Type B pancreatic cell (in vitro differentiated cells): ENCODE data around the gene ATP7B. TPM values are rescaled to one million over a fixed set of nuclear protein-coding genes. Genes with fewer than 3 reads are reported as not detected.

Experiments
- DNase-seq: peaks from one replicate; pipeline ENCODE4 v3.0.0; 2021; ENCODE audit warnings: mixed read lengths; ENCODE audit not compliant: unreplicated experiment; ENCODE audit errors: extremely low spot score
- H3K27ac Mint-ChIP-seq: 2 replicates; pipeline ENCODE4 v1.8.0; 2021; ENCODE audit warnings: mild to moderate bottlenecking, mixed read lengths
- H3K27me3 Mint-ChIP-seq: 2 replicates; pipeline ENCODE4 v1.8.0; 2021; ENCODE audit warnings: mixed read lengths
- H3K36me3 Mint-ChIP-seq: 2 replicates; pipeline ENCODE4 v1.8.0; 2021; ENCODE audit warnings: mixed read lengths
- H3K4me1 Mint-ChIP-seq: one replicate; pipeline ENCODE4 v1.8.0; 2021; ENCODE audit warnings: mixed read lengths; ENCODE audit not compliant: unreplicated experiment
- H3K4me3 Mint-ChIP-seq: 2 replicates; pipeline ENCODE4 v1.8.0; 2021; ENCODE audit warnings: mild to moderate bottlenecking, mixed read lengths
- H3K9me3 Mint-ChIP-seq: 2 replicates; pipeline ENCODE4 v1.8.0; 2021; ENCODE audit warnings: mixed read lengths
- CTCF ChIP-seq: fragments of 200-600 bp; sonication (generic); conservative IDR thresholded peaks from 2 replicates; pipeline ENCODE4 v1.5.0; 2021; ENCODE audit warnings: antibody characterized with exemption, mild to moderate bottlenecking
- total RNA-seq: library from RNA; stranded (reverse); gene quantifications from 2 replicates; pipeline ENCODE4 v1.2.1, GENCODE V29; 2021; ENCODE audit warnings: low replicate concordance

ATP7B gene
- total RNA-seq, 1 donor from 2014 or later: 27.7 TPM

- no peak for TF ChIP-seq CTCF
Measured at GRCh38 chr13:51932231-51932630, 79.0 kb downstream of the ATP7B start.

GRCh38 chr13:51931606-51932005, 79.6 kb downstream of the ATP7B start:
- no peaks in the 10 kb centered on the region for H3K9me3 Mint-ChIP-seq
- TF ChIP-seq CTCF: no peak
- H3K27me3 Mint-ChIP-seq: no peaks in the 10 kb centered on the region
- H3K36me3 Mint-ChIP-seq: peaks cover 3% of the 10 kb centered on the region
- no peak for DNase-seq
- no peak overlapping the region for H3K27ac Mint-ChIP-seq
- H3K4me3 Mint-ChIP-seq: no peak overlapping the region
- H3K4me1 Mint-ChIP-seq: no peaks in the 10 kb centered on the region

More at GRCh38 chr13:51932231-51932630, 79.0 kb downstream of the ATP7B start:
- Mint-ChIP-seq H3K9me3 (no peaks in the 10 kb centered on the region), H3K4me1 (no peaks in the 10 kb centered on the region), H3K27me3 (no peaks in the 10 kb centered on the region), H3K27ac (no peak overlapping the region), H3K4me3 (no peak overlapping the region), H3K36me3 (peaks cover 3% of the 10 kb centered on the region)
- DNase-seq: no peak

- Mint-ChIP-seq H3K9me3 (no peaks in the 10 kb centered on the region), H3K4me3 (no peak overlapping the region), H3K36me3 (peaks cover 6% of the 10 kb centered on the region), H3K27ac (no peak overlapping the region), H3K4me1 (no peaks in the 10 kb centered on the region), H3K27me3 (no peaks in the 10 kb centered on the region)
- TF ChIP-seq CTCF: no peak
- DNase-seq: no peak
Measured at GRCh38 chr13:51929699-51930098, 81.6 kb downstream of the ATP7B start.

- H3K27me3 Mint-ChIP-seq: no peaks in the 10 kb centered on the region
- no peaks in the 10 kb centered on the region for H3K9me3 Mint-ChIP-seq
- H3K27ac Mint-ChIP-seq: peak overlapping the region; percentile 23
- TF ChIP-seq CTCF: no peak
- H3K4me3 Mint-ChIP-seq: no peak overlapping the region
- H3K36me3 Mint-ChIP-seq: peaks cover 6% of the 10 kb centered on the region
- DNase-seq: no peak
- no peaks in the 10 kb centered on the region for H3K4me1 Mint-ChIP-seq
Measured at GRCh38 chr13:51928231-51928630, 83.0 kb downstream of the ATP7B start.

- no peak for TF ChIP-seq CTCF
- DNase-seq: no peak
- Mint-ChIP-seq H3K27me3 (no peaks in the 10 kb centered on the region), H3K4me1 (no peaks in the 10 kb centered on the region), H3K27ac (no peak overlapping the region), H3K9me3 (no peaks in the 10 kb centered on the region), H3K4me3 (no peak overlapping the region), H3K36me3 (peaks cover 6% of the 10 kb centered on the region)
Measured at GRCh38 chr13:51927129-51927528, 84.1 kb downstream of the ATP7B start.

- no peak for DNase-seq
- Mint-ChIP-seq H3K9me3 (no peaks in the 10 kb centered on the region), H3K27me3 (no peaks in the 10 kb centered on the region), H3K4me1 (no peaks in the 10 kb centered on the region), H3K36me3 (peaks cover 6% of the 10 kb centered on the region), H3K4me3 (no peak overlapping the region), H3K27ac (no peak overlapping the region)
- TF ChIP-seq CTCF: no peak
Measured at GRCh38 chr13:51926528-51926885, 84.7 kb downstream of the ATP7B start.
